H9 (cell line): ENCODE measurements around the gene CORO7. TPM values are rescaled to one million over a fixed set of nuclear protein-coding genes. Genes with fewer than 3 reads are reported as not detected.
A peak's percentile ranks its signal among the peaks of the same experiment; 100 is the strongest.

Experiments
- DNase-seq: peaks from one replicate; pipeline ENCODE4 v3.0.0-alpha.2; 2017
- H2AFZ ChIP-seq: one replicate; pipeline ENCODE4 v1.6.1; 2013; ENCODE audit warnings: mild to moderate bottlenecking, low read length, control low read depth, moderate library complexity
- H2AK5ac ChIP-seq: 2 replicates; pipeline ENCODE4 v1.6.1; 2013; ENCODE audit warnings: low read length, control low read depth, mixed read lengths; ENCODE audit not compliant: insufficient read length
- H2BK120ac ChIP-seq: one replicate; pipeline ENCODE4 v1.6.1; 2013; ENCODE audit warnings: low read depth, mild to moderate bottlenecking, low read length, control low read depth, inconsistent platforms; ENCODE audit not compliant: poor library complexity, severe bottlenecking
- H2BK12ac ChIP-seq: 2 replicates; pipeline ENCODE4 v1.6.1; 2013; ENCODE audit warnings: low read length, control low read depth, mixed read lengths, low read depth; ENCODE audit not compliant: insufficient read length
- H2BK15ac ChIP-seq: 2 replicates; pipeline ENCODE4 v1.6.1; 2013; ENCODE audit warnings: low read depth, low read length, control low read depth
- H2BK20ac ChIP-seq: one replicate; pipeline ENCODE4 v1.6.1; 2013; ENCODE audit warnings: low read depth, mild to moderate bottlenecking, low read length, control low read depth, inconsistent platforms; ENCODE audit not compliant: poor library complexity, severe bottlenecking
- H2BK5ac ChIP-seq: 2 replicates; pipeline ENCODE4 v1.6.1; 2013; ENCODE audit warnings: low read length, control low read depth, mixed read lengths; ENCODE audit not compliant: insufficient read length
- H3K14ac ChIP-seq: 2 replicates; pipeline ENCODE4 v1.6.1; 2013; ENCODE audit warnings: low read length, control low read depth; ENCODE audit not compliant: insufficient read depth
- H3K18ac ChIP-seq: 2 replicates; pipeline ENCODE4 v1.6.1; 2013; ENCODE audit warnings: low read depth, mild to moderate bottlenecking, mixed read lengths, low read length, control low read depth; ENCODE audit not compliant: insufficient read length
- H3K23ac ChIP-seq: 2 replicates; pipeline ENCODE4 v1.6.1; 2013; ENCODE audit warnings: low read length, control low read depth, mixed read lengths, low read depth; ENCODE audit not compliant: insufficient read length
- H3K23me2 ChIP-seq: 2 replicates; pipeline ENCODE4 v1.6.1; 2013; ENCODE audit warnings: low read depth, mild to moderate bottlenecking, mixed read lengths, low read length, control low read depth; ENCODE audit not compliant: insufficient read length, poor library complexity, severe bottlenecking
- H3K27ac ChIP-seq: 2 replicates; pipeline ENCODE4 v1.5.1; 2013; ENCODE audit warnings: low read length, control low read depth, mixed read lengths, low read depth; ENCODE audit not compliant: insufficient read length
- H3K27me3 ChIP-seq: 2 replicates; pipeline ENCODE4 v1.6.1; 2013; ENCODE audit warnings: low read length, control low read depth, inconsistent platforms; ENCODE audit not compliant: insufficient read depth
- H3K4ac ChIP-seq: 2 replicates; pipeline ENCODE4 v1.6.1; 2013; ENCODE audit warnings: low read depth, mild to moderate bottlenecking, control low read depth, inconsistent platforms, low read length, moderate library complexity
- H3K4me1 ChIP-seq: 2 replicates; pipeline ENCODE4 v1.6.1; 2013; ENCODE audit warnings: low read length, control low read depth, inconsistent platforms; ENCODE audit not compliant: insufficient read depth
- H3K4me2 ChIP-seq: 2 replicates; pipeline ENCODE4 v1.6.1; 2013; ENCODE audit warnings: low read length, control low read depth, mixed read lengths; ENCODE audit not compliant: insufficient read length, insufficient read depth
- H3K56ac ChIP-seq: 2 replicates; pipeline ENCODE4 v1.6.1; 2013; ENCODE audit warnings: low read depth, mild to moderate bottlenecking, mixed read lengths, low read length, control low read depth; ENCODE audit not compliant: insufficient read length
- H3K79me1 ChIP-seq: 2 replicates; pipeline ENCODE4 v1.6.1; 2013; ENCODE audit warnings: low read depth, mild to moderate bottlenecking, moderate library complexity, low read length, control low read depth, inconsistent platforms; ENCODE audit not compliant: insufficient read depth, poor library complexity, severe bottlenecking
- H3K79me2 ChIP-seq: 2 replicates; pipeline ENCODE4 v1.6.1; 2013; ENCODE audit warnings: low read length, control low read depth, inconsistent platforms; ENCODE audit not compliant: insufficient read depth
- H3K9ac ChIP-seq: 2 replicates; pipeline ENCODE4 v1.6.1; 2013; ENCODE audit warnings: low read length, control low read depth, mixed read lengths; ENCODE audit not compliant: insufficient read length; ENCODE audit errors: extremely low read depth
- H3K9me3 ChIP-seq: one replicate; pipeline ENCODE4 v1.6.1; 2013; ENCODE audit warnings: low read depth, low read length, inconsistent platforms; ENCODE audit not compliant: control insufficient read depth
- H3T11ph ChIP-seq: one replicate; pipeline ENCODE4 v1.6.1; 2013; ENCODE audit warnings: mild to moderate bottlenecking, low read length, control low read depth, inconsistent platforms
- H4K20me1 ChIP-seq: one replicate; pipeline ENCODE4 v1.6.1; 2013; ENCODE audit not compliant: control insufficient read depth, insufficient read length, insufficient read depth
- H4K5ac ChIP-seq: 2 replicates; pipeline ENCODE4 v1.6.1; 2013; ENCODE audit warnings: low read depth, mild to moderate bottlenecking, mixed read lengths, low read length, control low read depth; ENCODE audit not compliant: insufficient read length
- H4K8ac ChIP-seq: replicated peaks from 2 replicates; pipeline ENCODE4 v1.6.1; 2013; ENCODE audit warnings: low read length, control low read depth, mixed read lengths, low read depth; ENCODE audit not compliant: insufficient read length
- H4K91ac ChIP-seq: 2 replicates; pipeline ENCODE4 v1.6.1; 2013; ENCODE audit warnings: low read depth, mild to moderate bottlenecking, moderate library complexity, mixed read lengths, low read length, control low read depth; ENCODE audit not compliant: insufficient read length
- H3K27ac Mint-ChIP-seq, 3 experiments: 2 replicates in 2 of 3; 3 replicates in 1 of 3; pipeline ENCODE4 v1.8.0; 2020 to 2021; ENCODE audit warnings: mixed read lengths in 3 of 3, mild to moderate bottlenecking in 1 of 3, moderate library complexity in 1 of 3
- H3K27me3 Mint-ChIP-seq: 2 replicates; pipeline ENCODE4 v1.8.0; 2021; ENCODE audit warnings: low read depth, mild to moderate bottlenecking, moderate library complexity, mixed read lengths
- H3K36me3 Mint-ChIP-seq, 3 experiments: 2 replicates in 2 of 3; 3 replicates in 1 of 3; pipeline ENCODE4 v1.8.0; 2020 to 2021; ENCODE audit warnings: low read depth in 3 of 3, mixed read lengths in 3 of 3; ENCODE audit not compliant: insufficient read depth in 1 of 3
- H3K4me1 Mint-ChIP-seq, 2 experiments: 2 replicates each; pipeline ENCODE4 v1.8.0; 2020; ENCODE audit warnings: mixed read lengths in 2 of 2
- H3K4me3 Mint-ChIP-seq, 2 experiments: 2 replicates in 1 of 2; 3 replicates in 1 of 2; pipeline ENCODE4 v1.8.0; 2020 to 2021; ENCODE audit warnings: mild to moderate bottlenecking in 2 of 2, mixed read lengths in 2 of 2, moderate library complexity in 1 of 2
- H3K9me3 Mint-ChIP-seq, 2 experiments: 2 replicates in 1 of 2; 3 replicates in 1 of 2; pipeline ENCODE4 v1.8.0; 2020; ENCODE audit warnings: mild to moderate bottlenecking in 2 of 2, mixed read lengths in 2 of 2, moderate library complexity in 1 of 2
- CTCF ChIP-seq: fragments of 200-600 bp; sonication (generic); conservative IDR thresholded peaks from 3 replicates; pipeline ENCODE4 v1.8.0; 2021; ENCODE audit warnings: antibody characterized with exemption, mild to moderate bottlenecking
- WGBS: extraction: QIAGEN DNeasy Blood & Tissue Kit; methylation state at CpG from one replicate; pipeline ENCODE4 v1.1.7; 2013; ENCODE audit warnings: missing lambda C conversion rate, low lambda C conversion rate, mixed read lengths; ENCODE audit not compliant: insufficient read length; ENCODE audit errors: extremely low coverage; 5-methylcytosine and 5-hydroxymethylcytosine counted together
- total RNA-seq: library from RNA; stranded (reverse); gene quantifications from 2 replicates; pipeline ENCODE4 v1.2.1, GENCODE V29; 2021

The CORO7 gene
- total RNA-seq, 1 experiment from 2014 or later: 38.4 TPM

GRCh38 chr16:4461250-4462085, 45.1 kb upstream of the CORO7 start:
- peak overlapping the region; percentile 15 to 96 (median 68); a peak in 3 of 7 replicates for H3K27ac Mint-ChIP-seq

More at GRCh38 chr16:4461250-4462085, 45.1 kb upstream of the CORO7 start:
- H3K27me3 ChIP-seq: no peaks in the 10 kb centered on the region
- H3K23me2 ChIP-seq: no peaks in the 10 kb centered on the region
- no peak overlapping the region for H2BK15ac ChIP-seq
- H2AK5ac ChIP-seq: no peak overlapping the region
- no peak overlapping the region for H2BK5ac ChIP-seq
- peak; percentile 69 for DNase-seq
- H3K56ac ChIP-seq: no peak overlapping the region
- no peak overlapping the region for H3K9ac ChIP-seq
- H2BK120ac ChIP-seq: no peak overlapping the region
- no peak overlapping the region for H3K4me2 ChIP-seq
- H3K4ac ChIP-seq: no peak overlapping the region
- no CpG with 5 or more reads among the region's 27 CpGs for WGBS
- H3K9me3 Mint-ChIP-seq: no peaks in the 10 kb centered on the region
- H2BK20ac ChIP-seq: no peak overlapping the region
- no peak overlapping the region for H2BK12ac ChIP-seq
- H3K18ac ChIP-seq: no peak overlapping the region
- H4K20me1 ChIP-seq: no peaks in the 10 kb centered on the region
- no peak overlapping the region for H3T11ph ChIP-seq
- H3K14ac ChIP-seq: no peak overlapping the region
- H3K27ac ChIP-seq: no peak overlapping the region
- no peaks in the 10 kb centered on the region; the same call in 1 of the 2 replicates for H3K27me3 Mint-ChIP-seq
- H3K79me1 ChIP-seq: no peaks in the 10 kb centered on the region
- H3K4me3 Mint-ChIP-seq: no peak overlapping the region
- H3K79me2 ChIP-seq: no peaks in the 10 kb centered on the region
- no peak overlapping the region for H4K91ac ChIP-seq
- no peak overlapping the region for H3K23ac ChIP-seq
- H3K4me1 Mint-ChIP-seq: peaks cover 14 to 24% of the 10 kb centered on the region in 2 experiments
- no peak overlapping the region for H2AFZ ChIP-seq
- no peak overlapping the region for H4K8ac ChIP-seq
- TF ChIP-seq CTCF: no peak
- no peaks in the 10 kb centered on the region for H3K4me1 ChIP-seq
- H3K36me3 Mint-ChIP-seq: peaks cover 14 to 55% (median 44%) of the 10 kb centered on the region in 3 experiments; a peak in 6 of 7 replicates
- no peak overlapping the region for H4K5ac ChIP-seq
- no peaks in the 10 kb centered on the region for H3K9me3 ChIP-seq
